Nephron progenitor cell (in vitro differentiated cells): ENCODE measurements around the gene AGBL4.
"Not testable (repeated sequence)": the region's sequence is repeated elsewhere in the genome, so short reads cannot be mapped to it uniquely, and the experiment has no call there.

Experiments used
- DNase-seq: peaks from one replicate; pipeline ENCODE4 v3.0.0; 2021
- H3K27ac Mint-ChIP-seq: 2 replicates; pipeline ENCODE4 v1.8.0; 2021; ENCODE audit warnings: mild to moderate bottlenecking, moderate library complexity, mixed read lengths
- H3K27me3 Mint-ChIP-seq: 2 replicates; pipeline ENCODE4 v1.8.0; 2021; ENCODE audit warnings: mild to moderate bottlenecking, low read depth, mixed read lengths; ENCODE audit not compliant: poor library complexity
- H3K36me3 Mint-ChIP-seq: 2 replicates; pipeline ENCODE4 v1.8.0; 2021; ENCODE audit warnings: low read depth, mixed read lengths
- H3K4me1 Mint-ChIP-seq: 2 replicates; pipeline ENCODE4 v1.8.0; 2021; ENCODE audit warnings: mixed read lengths
- H3K4me3 Mint-ChIP-seq: 2 replicates; pipeline ENCODE4 v1.8.0; 2021; ENCODE audit warnings: mild to moderate bottlenecking, moderate library complexity, mixed read lengths
- H3K9me3 Mint-ChIP-seq: 2 replicates; pipeline ENCODE4 v1.8.0; 2021; ENCODE audit warnings: mild to moderate bottlenecking, moderate library complexity, mixed read lengths
- TF ChIP-seq, protein P1 (sequence below): fragments of 200-600 bp; sonication (generic); IDR thresholded peaks from 2 replicates; pipeline ENCODE4 v1.5.0; 2021; ENCODE audit warnings: antibody characterized with exemption

The AGBL4 gene

DNA sequence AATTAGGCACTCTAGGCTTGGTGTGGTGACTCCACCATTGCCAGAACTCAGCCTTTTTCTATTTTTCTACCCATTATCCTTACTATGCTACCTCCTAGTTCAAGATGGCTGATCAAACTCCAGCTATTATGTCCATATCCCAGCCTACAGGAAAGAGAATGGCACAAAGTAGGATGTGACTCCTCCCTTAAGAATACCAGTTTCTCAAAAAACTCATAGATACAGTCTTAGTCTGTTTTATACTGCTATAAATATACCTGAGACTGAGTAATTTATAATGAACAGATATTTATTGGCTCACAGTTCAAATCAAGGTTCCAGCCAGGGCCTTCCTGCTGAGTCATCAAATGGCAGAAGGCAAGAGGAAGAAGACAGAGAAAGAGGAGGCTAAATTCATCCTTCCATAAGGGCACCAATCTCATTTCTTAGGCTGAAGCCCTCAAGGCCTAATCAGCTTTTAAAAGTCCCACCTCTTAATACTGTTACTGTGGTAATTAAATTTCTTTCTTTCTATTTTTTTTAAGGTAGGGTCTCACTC, 704.3 kb downstream of the AGBL4 start:
- no peak overlapping the region for H3K4me3 Mint-ChIP-seq
- no peak for DNase-seq
- peaks cover 76% of the 10 kb centered on the region for H3K9me3 Mint-ChIP-seq
- TF ChIP-seq, protein P1, sequence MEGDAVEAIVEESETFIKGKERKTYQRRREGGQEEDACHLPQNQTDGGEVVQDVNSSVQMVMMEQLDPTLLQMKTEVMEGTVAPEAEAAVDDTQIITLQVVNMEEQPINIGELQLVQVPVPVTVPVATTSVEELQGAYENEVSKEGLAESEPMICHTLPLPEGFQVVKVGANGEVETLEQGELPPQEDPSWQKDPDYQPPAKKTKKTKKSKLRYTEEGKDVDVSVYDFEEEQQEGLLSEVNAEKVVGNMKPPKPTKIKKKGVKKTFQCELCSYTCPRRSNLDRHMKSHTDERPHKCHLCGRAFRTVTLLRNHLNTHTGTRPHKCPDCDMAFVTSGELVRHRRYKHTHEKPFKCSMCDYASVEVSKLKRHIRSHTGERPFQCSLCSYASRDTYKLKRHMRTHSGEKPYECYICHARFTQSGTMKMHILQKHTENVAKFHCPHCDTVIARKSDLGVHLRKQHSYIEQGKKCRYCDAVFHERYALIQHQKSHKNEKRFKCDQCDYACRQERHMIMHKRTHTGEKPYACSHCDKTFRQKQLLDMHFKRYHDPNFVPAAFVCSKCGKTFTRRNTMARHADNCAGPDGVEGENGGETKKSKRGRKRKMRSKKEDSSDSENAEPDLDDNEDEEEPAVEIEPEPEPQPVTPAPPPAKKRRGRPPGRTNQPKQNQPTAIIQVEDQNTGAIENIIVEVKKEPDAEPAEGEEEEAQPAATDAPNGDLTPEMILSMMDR, result no peak
- H3K27me3 Mint-ChIP-seq, result no peaks in the 10 kb centered on the region
- H3K36me3 Mint-ChIP-seq, result no peaks in the 10 kb centered on the region
- H3K27ac Mint-ChIP-seq, result no peak overlapping the region
- H3K4me1 Mint-ChIP-seq, result no peaks in the 10 kb centered on the region

- TF ChIP-seq, protein P1, result no peak
- H3K27me3 Mint-ChIP-seq, result no peaks in the 10 kb centered on the region
- H3K4me3 Mint-ChIP-seq, result no peak overlapping the region
- no peak for DNase-seq
- H3K4me1 Mint-ChIP-seq, result no peaks in the 10 kb centered on the region
- no peaks in the 10 kb centered on the region for H3K36me3 Mint-ChIP-seq
- no peak overlapping the region for H3K27ac Mint-ChIP-seq
- H3K9me3 Mint-ChIP-seq, result peaks cover 79% of the 10 kb centered on the region
Observed at GRCh38 chr1:49318218-49318617, 705.5 kb downstream of the AGBL4 start.

DNA sequence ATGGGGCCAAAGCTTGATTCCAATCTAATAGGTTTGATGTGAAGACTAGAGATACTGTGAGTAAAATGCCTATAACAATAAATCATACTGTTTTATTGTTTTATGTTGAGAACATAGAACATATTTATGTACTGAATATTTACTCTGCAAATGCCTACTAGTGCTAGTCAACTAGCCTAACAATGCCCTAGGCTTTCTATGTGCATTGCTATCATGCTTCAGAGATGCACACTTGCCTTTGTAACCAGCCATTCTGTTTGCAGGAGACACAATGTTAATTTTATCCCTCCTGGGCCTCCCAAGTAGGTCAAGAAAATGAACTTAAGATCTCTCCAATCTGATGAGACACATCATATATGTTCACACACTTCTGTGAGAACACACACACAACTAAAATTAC, 716.3 kb downstream of the AGBL4 start:
- H3K36me3 Mint-ChIP-seq, result no peaks in the 10 kb centered on the region
- H3K4me1 Mint-ChIP-seq, result no peaks in the 10 kb centered on the region
- H3K27ac Mint-ChIP-seq, result no peak overlapping the region
- DNase-seq, result no peak
- H3K27me3 Mint-ChIP-seq, result no peaks in the 10 kb centered on the region
- TF ChIP-seq, protein P1, result no peak
- no peak overlapping the region for H3K4me3 Mint-ChIP-seq
- peaks cover 49% of the 10 kb centered on the region for H3K9me3 Mint-ChIP-seq

DNA sequence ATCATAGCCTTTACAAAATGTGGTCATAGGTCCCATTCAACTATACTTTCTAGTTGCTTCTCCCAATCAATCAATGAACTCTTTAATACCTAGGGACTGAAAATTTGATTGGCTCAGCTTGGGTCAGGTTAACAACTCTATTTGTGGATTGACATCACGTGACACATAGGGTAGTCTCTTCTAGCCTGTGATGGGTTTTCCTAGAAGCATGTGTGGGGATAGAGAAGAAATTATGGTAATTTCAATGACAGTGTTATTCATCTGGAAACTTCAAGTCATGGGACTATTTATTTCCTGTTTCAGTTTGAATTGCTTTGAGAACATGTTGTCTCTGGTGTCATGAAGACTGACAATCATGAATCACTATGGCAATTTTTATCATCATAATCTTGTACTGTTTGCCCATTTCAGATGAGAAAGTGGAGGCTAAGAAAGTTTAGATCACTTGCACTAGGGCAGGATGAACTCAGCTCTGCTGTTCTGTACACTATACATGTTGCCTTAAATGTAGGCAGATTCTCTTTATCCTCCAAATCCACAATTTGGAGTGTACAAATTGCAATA, 717.2 kb downstream of the AGBL4 start:
- Mint-ChIP-seq H3K27ac (no peak overlapping the region), H3K4me1 (no peaks in the 10 kb centered on the region), H3K4me3 (no peak overlapping the region), H3K27me3 (no peaks in the 10 kb centered on the region), H3K36me3 (no peaks in the 10 kb centered on the region), H3K9me3 (peaks cover 55% of the 10 kb centered on the region)
- TF ChIP-seq, protein P1, result no peak
- DNase-seq, result no peak

- not testable (repeated sequence) for H3K27ac Mint-ChIP-seq
Observed at GRCh38 chr1:49302400-49302799, 721.4 kb downstream of the AGBL4 start.

DNA sequence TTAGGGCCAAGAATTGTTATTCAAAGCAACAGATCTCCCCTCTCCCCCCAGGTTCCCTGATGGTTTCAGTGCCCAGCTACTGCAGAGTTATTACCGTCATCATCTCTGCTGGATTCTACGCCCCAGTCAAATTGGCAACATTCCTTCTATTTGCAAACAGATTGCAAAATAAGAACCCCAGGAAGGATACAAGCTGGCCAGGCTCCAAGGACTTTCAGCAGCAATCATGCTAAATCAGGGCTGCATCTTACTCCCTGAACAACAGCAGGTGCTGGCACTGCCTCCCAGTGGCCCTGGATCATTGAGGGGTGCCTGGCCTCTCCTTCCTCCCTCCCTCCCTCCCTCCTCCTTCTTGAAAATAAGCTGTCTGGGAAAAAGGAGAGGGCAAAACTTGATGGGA, 725.5 kb downstream of the AGBL4 start:
- Mint-ChIP-seq H3K27me3 (no peaks in the 10 kb centered on the region), H3K4me1 (no peaks in the 10 kb centered on the region), H3K9me3 (peaks cover 88% of the 10 kb centered on the region), H3K27ac (no peak overlapping the region), H3K36me3 (no peaks in the 10 kb centered on the region), H3K4me3 (no peak overlapping the region)
- DNase-seq, result no peak
- TF ChIP-seq, protein P1, result no peak

More at GRCh38 chr1:49302400-49302799, 721.4 kb downstream of the AGBL4 start:
- not testable (repeated sequence) for H3K4me3 Mint-ChIP-seq, H3K36me3 Mint-ChIP-seq, DNase-seq, H3K4me1 Mint-ChIP-seq, H3K27me3 Mint-ChIP-seq
- peaks cover 75% of the 10 kb centered on the region for H3K9me3 Mint-ChIP-seq
